ENCODE results near the gene GDPD3. TPM values are rescaled to one million over a fixed set of nuclear protein-coding genes. Genes with fewer than 3 reads are reported as not detected.
A peak's percentile ranks its signal among the peaks of the same experiment; 100 is the strongest.

The GDPD3 gene
- total and polyA plus RNA-seq, 12 donors, result 0.78 to 17.6 (median 2.8) TPM; not detected in 1

DNA sequence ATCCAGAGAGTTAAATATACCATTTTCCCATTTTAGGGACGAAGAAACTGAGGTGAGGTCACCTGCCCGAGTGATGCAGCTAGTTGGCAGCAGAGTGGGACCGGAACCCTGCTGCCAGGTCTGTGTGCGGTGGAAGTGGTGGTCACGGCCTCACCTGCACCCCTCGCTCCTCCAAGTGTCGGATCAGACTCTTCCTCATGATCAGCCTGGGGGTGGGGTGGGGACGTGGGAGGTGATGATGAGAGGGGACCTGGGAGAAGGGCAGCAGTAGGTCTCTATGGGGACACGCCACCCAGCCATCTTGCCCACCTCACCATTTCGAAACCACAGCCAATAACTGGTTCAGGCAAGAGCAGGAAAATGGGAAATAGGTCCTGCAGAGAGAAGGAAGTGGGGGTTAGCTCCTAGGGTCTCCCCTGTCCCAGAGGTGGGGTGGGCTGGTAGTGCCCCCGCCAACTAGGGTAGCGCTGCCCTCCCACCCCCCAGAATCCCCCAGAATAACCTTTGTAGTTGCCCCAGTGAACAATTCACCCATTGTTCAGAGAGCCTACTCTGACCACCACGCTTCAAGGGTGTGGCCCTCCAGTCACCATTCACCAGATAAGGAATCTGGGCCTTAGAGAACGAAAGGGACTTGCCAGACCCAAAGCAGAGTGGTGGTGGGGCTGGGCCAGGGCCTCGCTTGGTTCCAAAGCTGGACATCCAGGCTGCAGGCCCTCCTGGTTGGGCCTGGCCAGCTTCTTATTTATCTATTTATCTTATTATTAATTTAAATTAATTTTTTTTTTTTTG lies 5.1 kb downstream of the GDPD3 start:
- DNase-seq, result no peak
- H3K4me3 ChIP-seq, result no peak overlapping the region
- WGBS, 4 donors, result 88 to 95% (median 91%) methylated on average over 12 to 15 of the region's 15 CpGs
- peaks cover 0 to 22% of the 10 kb centered on the region in 2 donors for H3K36me3 ChIP-seq (replicated peaks in 1 of 2)
- intact Hi-C loops (cut with DNase I), result loop anchor here in 1 of 2 donors (10.0 kb wide), 1 partner anchor 297 kb away; the partner anchor contains the start of gene ZNF771
- H3K27ac ChIP-seq, result no peak overlapping the region
- peaks cover 0 to under 1% of the 10 kb centered on the region in 2 donors for H3K4me1 ChIP-seq (replicated peaks in 1 of 2)
- no peaks in the 10 kb centered on the region for H3K27me3 ChIP-seq
- TF ChIP-seq POLR2A (IDR thresholded peaks at IDR 0.05) (no peak), CTCF (IDR thresholded peaks at IDR 0.05) (no peak)
- no peaks in the 10 kb centered on the region for H3K9me3 ChIP-seq (replicated peaks in 1 of 3)

DNA sequence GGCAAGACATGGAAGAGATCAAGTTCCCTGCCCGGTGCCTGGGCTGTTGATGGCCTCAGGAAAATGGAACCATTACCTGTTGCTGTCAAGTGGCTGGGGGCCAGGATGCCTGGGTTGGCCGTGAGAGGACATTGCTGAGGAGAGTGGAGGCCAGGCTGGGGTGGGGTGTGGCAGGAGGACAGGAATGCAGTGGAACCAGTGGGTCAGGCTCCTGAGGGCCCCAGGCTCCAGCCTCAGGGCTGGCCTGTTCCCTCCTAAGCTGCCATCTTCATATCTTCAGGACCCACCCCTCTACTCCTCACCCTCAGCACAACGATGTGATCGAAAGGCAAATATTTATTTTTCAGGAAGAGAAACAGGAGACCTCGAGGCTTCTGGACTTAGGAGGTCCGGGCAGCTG lies 8.8 kb downstream of the GDPD3 start:
- no peak for DNase-seq
- no peak overlapping the region for H3K4me3 ChIP-seq
- TF ChIP-seq POLR2A (IDR thresholded peaks at IDR 0.05) (no peak), CTCF (IDR thresholded peaks at IDR 0.05) (no peak)
- peaks cover 0 to 20% of the 10 kb centered on the region in 2 donors for H3K36me3 ChIP-seq (replicated peaks in 1 of 2)
- no peaks in the 10 kb centered on the region for H3K27me3 ChIP-seq
- H3K4me1 ChIP-seq (replicated peaks in 1 of 2), result no peaks in the 10 kb centered on the region
- H3K27ac ChIP-seq, result no peak overlapping the region
- WGBS, 4 donors, result 84 to 91% (median 87%) methylated on average over 5 to 6 of the region's 6 CpGs
- intact Hi-C loops (cut with DNase I), result loop anchor here in 1 of 2 donors (10.0 kb wide), 1 partner anchor 300 kb away; the partner anchor contains the start of gene ZNF771
- no peaks in the 10 kb centered on the region for H3K9me3 ChIP-seq (replicated peaks in 1 of 3)

DNA sequence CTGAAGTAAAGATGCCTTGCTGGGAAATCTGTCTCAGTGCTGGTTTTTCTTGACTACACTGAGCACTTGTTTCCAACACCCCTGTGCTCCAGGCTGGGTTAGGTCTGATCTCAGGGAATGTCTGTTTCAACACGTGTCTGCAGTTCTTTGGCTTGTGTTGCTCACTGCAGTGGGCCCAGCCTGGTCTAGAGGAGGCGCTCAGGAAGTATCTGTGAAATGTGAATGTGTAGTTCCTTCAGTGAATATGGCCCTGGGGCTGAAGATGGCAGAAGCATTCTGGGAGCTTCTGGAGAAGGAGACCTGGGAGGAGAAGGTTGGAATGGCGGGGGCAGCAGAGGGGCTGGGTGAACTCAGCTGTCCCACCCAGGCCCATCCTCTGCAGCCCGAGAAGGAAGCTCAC lies 9.2 kb downstream of the GDPD3 start:
- no peak overlapping the region for H3K27ac ChIP-seq
- H3K9me3 ChIP-seq (replicated peaks in 1 of 3), result no peaks in the 10 kb centered on the region
- TF ChIP-seq POLR2A (IDR thresholded peaks at IDR 0.05) (no peak), CTCF (IDR thresholded peaks at IDR 0.05) (no peak)
- H3K4me1 ChIP-seq (replicated peaks in 1 of 2), result no peaks in the 10 kb centered on the region
- intact Hi-C loops (cut with DNase I), result loop anchor here in 1 of 2 donors (10.0 kb wide), 1 partner anchor 301 kb away; the partner anchor contains the start of gene ZNF771
- H3K27me3 ChIP-seq, result no peaks in the 10 kb centered on the region
- peaks cover 0 to 20% of the 10 kb centered on the region in 2 donors for H3K36me3 ChIP-seq (replicated peaks in 1 of 2)
- no peak for DNase-seq
- WGBS, 4 donors, result 81 to 100% (median 90%) methylated on average over 2 to 4 of the region's 4 CpGs
- no peak overlapping the region for H3K4me3 ChIP-seq

DNA sequence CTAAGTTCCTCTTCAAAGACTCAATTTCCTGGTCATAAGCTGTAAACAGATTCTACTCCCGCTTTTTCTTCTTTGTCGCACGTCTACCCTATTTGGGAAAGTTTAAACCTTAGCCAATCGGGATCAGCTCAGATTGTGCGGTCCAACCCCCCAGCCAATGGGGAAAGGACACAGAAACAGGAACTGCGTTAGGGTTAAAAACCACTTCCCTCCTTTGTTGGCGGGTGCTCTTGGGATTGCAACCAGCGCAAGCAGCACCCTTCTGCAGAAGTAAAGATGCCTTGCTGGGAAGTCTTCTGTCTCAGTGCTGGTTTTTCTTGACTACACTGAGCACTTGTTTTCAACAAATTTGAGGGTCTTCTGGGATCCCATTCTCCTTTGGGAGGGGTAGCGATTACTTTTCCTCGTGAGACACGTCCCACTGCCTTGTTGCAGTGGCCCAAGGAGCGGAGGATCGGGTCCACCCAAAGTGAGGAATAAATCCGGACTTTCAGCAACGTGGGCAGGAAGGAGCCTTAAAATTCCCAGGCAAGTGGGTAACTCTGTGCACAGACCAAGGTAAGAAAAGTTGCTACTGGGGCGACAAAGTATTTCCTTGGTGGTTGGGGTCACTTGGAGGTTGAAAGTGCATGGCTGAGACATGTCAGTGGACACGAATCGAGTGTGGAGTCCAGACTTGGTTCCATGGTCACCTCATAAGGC lies 16.3 kb downstream of the GDPD3 start:
- H3K9me3 ChIP-seq (replicated peaks in 1 of 3), result peaks cover 0 to 9% (median 0%) of the 10 kb centered on the region in 3 donors
- intact Hi-C loops (cut with DNase I), result loop anchor here in 1 of 2 donors (5.0 kb wide), 1 partner anchor 35 kb away; no protein-coding TSS in a partner anchor
- DNase-seq, result no peak
- H3K4me3 ChIP-seq, result peak overlapping the region in 1 of 4 donors; percentile 96
- WGBS, 4 donors, result 93 to 97% (median 94%) methylated on average over 18 of the region's 18 CpGs
- H3K27me3 ChIP-seq, result no peaks in the 10 kb centered on the region
- peaks cover 17 to 29% of the 10 kb centered on the region in 2 donors for H3K4me1 ChIP-seq (replicated peaks in 1 of 2)
- peak overlapping the region in 3 of 5 donors; percentile 84 to 93 (median 85) for H3K27ac ChIP-seq
- H3K36me3 ChIP-seq (replicated peaks in 1 of 2), result peaks cover 0 to 15% of the 10 kb centered on the region in 2 donors
- no peak for TF ChIP-seq CTCF (IDR thresholded peaks at IDR 0.05)
- no peak for TF ChIP-seq POLR2A (IDR thresholded peaks at IDR 0.05)

Data from adrenal gland (tissue), 12 donors.